Gastrocnemius medialis (tissue), 4 donors: ENCODE measurements around the gene CYP2R1.

ENCODE experiments used
- POLR2A ChIP-seq, 2 donors: fragments of 450-650 bp; IDR thresholded peaks; one replicate each; pipeline ENCODE4 v1.6.1; 2017; ENCODE audit warnings: antibody characterized with exemption in 2 of 2, mild to moderate bottlenecking in 2 of 2, moderate library complexity in 2 of 2
- TF ChIP-seq, protein P1 (sequence below), 5 experiments: fragments of 450-650 bp in 3 of 5; fragments of 200-600 bp in 2 of 5; sonication (generic) in 2 of 5; IDR thresholded peaks in 4 of 5; conservative IDR thresholded peaks in 1 of 5; 1 replicate in 4 of 5; 2 replicates in 1 of 5; pipeline ENCODE4 v1.5.1; 2016 to 2019; ENCODE audit warnings: antibody characterized with exemption in 5 of 5, mild to moderate bottlenecking in 3 of 5, moderate library complexity in 3 of 5

DNA sequence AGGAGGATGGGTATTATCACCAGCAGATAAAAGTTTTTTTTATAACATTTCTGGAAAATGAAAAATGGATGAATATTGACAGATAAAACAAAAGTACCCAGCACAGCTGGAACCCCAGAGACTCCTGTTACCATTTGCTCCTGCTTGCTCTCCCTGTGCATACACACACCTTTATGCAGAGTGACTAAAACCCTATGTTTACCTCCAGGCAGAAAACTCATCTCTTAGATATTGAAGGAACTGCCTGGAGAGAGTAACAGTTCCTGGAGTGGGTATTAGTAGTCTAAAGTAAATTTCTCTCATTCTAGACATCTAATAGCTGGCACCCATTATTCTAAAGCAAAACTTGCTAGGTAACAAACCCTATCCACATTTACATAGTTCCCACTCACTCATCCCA is 38.0 kb downstream of the CYP2R1 start:
- TF ChIP-seq, protein P1, sequence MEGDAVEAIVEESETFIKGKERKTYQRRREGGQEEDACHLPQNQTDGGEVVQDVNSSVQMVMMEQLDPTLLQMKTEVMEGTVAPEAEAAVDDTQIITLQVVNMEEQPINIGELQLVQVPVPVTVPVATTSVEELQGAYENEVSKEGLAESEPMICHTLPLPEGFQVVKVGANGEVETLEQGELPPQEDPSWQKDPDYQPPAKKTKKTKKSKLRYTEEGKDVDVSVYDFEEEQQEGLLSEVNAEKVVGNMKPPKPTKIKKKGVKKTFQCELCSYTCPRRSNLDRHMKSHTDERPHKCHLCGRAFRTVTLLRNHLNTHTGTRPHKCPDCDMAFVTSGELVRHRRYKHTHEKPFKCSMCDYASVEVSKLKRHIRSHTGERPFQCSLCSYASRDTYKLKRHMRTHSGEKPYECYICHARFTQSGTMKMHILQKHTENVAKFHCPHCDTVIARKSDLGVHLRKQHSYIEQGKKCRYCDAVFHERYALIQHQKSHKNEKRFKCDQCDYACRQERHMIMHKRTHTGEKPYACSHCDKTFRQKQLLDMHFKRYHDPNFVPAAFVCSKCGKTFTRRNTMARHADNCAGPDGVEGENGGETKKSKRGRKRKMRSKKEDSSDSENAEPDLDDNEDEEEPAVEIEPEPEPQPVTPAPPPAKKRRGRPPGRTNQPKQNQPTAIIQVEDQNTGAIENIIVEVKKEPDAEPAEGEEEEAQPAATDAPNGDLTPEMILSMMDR (IDR thresholded peaks at IDR 0.05 in 4 of 5, conservative IDR thresholded peaks at IDR 0.05 in 1 of 5): no peak
- no peak for TF ChIP-seq POLR2A (IDR thresholded peaks at IDR 0.05)
